HS-27A (cell line): ENCODE data around the gene SLC38A3.
"Not testable (repeated sequence)": the region's sequence is repeated elsewhere in the genome, so short reads cannot be mapped to it uniquely, and the experiment has no call there.

Source experiments
- DNase-seq: peaks from one replicate; pipeline ENCODE4 v3.0.0-alpha.2; 2012; ENCODE audit warnings: low read depth, missing footprints

Gene SLC38A3

DNA sequence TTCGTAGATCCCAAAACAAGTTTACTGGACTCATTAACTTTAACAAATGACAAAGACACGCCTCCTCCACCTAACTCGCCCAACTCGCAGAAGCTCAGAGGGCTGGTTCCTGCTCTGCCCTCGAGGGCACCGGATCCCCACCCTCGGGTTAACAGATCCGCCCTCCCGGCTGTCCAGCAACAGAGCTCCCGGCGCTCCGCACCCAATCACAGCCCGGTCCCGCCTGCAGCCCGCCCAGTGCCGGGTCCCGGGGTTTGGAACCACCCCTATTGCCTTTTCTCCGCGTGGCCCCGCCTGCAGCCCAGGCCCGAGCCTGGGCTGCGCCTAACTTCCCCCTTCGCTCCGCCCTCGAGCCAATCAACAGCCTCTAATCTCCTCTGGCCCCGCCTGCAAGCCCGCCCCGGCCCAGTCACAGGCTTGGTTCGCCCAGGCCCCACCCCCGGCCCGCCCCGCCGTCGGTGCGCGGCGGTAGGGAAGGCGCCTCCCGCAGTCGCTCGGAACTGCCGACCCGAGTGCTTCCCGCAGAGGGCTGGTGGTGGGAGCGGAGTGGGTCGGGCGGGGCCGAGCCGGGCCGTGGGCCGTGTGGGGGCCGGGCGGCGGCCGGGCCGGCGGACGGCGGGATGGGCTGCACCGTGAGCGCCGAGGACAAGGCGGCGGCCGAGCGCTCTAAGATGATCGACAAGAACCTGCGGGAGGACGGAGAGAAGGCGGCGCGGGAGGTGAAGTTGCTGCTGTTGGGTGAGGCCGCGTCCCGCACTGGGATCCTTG is 30.8 kb downstream of the SLC38A3 start, which contains the start of gene GNAI2:
TSS of gene GNAI2 (plus strand) at position 489 of the 768 bp plus-strand sequence. CDS start at position 621, 132 bp downstream.
- peak; percentile 95 for DNase-seq

DNA sequence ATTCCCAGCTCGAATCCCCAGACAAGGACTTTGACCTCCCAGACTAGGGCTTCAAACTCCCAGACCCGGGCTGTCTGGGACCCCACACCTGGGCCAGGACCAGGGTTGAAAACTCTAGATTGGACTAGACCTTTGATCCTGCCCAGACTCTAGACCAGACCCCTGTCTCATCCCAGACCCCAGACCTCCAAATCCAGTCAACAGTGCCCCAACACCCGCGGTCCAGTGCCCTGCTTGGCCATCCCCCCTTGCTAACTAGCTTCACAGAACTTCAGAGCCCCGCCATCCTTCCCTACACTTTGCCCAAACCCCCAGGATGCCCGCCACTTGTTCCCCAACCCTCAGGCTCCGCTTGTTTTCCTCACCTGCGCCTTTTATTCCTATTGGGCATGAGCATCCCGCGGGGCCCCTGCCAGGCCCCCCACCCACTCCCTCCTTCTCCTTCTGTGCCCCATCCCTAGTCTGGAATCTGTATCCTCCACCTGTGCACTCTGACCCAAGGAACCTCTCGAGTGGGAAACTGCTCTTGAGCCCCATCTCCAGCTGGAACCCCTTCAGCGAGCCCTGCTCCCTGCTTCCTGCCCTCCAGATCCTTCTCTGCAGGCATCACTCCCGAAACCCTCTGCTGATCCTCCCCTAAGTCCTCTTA is 31.5 kb downstream of the SLC38A3 start:
- DNase-seq = no peak

DNA sequence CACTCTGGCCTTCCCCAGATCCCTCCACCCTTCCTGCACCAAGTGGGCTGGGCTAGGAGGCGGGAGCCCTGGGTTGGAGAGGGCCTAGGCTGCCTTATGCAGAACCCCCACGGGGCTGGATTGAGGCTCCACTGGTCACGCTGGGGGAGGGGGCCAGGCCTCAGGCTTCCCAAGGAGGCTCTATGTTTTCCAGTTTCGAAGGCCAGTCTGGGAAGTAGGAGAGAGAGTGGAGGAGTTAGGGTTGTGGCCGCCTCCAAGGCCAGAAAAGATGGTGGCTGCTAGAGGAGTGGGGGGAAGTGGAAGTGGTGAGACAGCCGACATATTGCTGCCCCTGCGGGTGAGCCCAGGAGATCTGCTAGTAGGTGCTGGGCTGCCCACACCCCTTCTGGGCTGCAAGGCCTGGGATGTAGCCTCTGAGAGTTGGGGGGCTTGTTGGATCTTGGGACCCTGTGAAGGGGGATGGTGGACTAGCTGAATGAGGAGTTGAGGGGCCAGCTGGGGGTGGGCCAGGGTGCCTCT is 32.1 kb downstream of the SLC38A3 start:
- no peak for DNase-seq

DNA sequence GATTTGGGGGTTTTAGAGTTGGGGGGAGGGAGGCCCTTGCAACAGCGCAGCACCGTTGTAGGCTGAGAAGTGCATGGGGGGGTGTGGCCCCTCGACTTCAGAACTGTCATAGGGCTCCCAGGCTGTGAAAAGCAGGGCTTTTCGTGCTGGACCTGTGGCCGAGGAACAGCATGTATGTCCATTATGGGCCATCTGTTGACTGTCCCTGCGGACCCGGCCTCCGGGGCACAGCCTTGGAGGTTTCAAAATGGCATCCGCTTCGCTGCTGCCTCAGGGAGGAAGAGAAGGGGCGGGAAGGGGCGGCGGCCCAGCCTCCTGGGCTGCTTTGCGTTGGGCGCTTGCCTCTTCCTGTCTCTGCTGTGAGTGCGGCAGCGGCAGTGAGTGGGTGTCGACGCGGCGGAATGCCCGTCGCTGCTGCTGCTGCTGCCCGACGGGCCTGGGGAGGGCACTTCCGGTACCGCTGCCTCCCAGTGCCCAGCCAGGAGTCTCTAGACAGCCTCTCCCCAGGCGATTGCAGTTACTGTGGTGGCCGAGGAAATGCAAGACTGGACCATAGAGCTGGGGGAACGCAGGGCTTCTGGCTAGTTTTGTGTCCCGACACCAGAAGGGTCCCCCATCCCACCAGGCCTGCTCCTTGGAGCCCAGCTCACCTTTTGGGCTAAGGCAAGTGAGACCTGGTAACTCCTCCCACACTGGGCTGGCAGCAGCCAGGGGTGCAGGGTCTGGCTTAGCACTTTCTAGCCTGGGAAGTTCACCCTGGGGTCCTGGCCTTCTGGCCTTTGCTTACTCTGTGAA is 32.9 kb downstream of the SLC38A3 start:
- peak; percentile 56 for DNase-seq

DNA sequence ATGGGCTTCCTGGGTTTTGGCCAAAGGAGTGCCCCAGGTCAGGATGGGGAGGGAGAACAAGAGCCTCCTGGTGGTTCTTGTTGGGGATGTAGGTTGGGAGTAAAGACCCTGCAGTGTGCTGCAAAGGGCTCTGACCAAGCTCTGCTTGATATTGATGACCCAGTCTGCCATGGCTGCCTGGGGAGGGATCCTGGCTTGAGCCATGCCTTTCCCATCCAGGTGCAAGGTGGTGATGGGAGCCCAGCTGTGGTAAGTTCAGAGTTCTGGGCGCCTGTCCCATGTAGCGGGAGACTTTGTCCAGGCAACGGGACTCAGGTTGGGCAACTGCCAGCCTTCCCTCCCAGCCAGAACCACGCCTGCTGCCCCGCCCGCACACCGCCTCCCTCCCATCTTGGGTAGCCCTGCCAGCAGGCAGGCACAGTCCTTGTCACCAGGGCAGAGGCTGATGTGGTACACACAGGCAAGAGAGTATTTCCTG is 33.5 kb downstream of the SLC38A3 start:
- DNase-seq = no peak

DNA sequence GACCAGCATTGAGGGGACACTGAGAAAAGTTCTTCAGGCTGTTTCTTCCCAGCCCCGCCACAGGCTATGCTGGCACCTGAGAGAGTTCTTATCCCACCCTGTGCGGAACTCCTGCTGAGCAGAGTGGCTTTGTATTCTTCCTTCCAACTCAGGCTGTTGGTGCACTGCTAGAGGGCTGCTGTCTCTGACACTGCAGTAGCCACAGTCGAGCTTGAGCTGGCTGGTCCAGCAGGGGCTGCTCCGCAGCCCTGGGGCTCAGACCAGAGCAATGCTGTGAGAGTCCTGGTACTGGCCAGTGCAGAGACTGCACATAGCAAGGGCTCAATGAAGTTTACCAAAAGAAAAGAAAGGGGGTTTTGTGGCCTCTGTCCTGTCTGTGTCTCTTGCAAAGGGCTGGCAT is 34.6 kb downstream of the SLC38A3 start:
- DNase-seq = no peak

DNA sequence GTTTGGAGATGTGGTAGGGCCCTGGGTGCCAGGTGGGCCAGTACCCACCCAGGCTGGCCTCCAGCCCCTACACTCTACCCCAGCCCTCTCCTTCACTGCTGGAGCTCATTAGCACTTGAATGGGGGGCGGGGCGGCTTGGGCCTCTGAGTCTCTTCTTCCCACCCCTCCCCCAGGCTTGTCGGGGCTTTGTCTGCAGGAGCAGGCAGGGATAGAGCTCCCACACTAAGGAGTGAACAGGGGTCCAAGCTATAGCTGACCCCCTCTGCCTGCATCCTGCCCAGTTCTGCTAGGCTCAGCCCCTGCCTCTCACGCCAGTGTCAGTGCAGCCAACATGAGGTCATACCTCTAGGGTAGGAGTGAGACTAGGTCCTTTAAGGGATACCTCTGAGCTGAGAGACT is 36.1 kb downstream of the SLC38A3 start:
- DNase-seq = no peak

DNA sequence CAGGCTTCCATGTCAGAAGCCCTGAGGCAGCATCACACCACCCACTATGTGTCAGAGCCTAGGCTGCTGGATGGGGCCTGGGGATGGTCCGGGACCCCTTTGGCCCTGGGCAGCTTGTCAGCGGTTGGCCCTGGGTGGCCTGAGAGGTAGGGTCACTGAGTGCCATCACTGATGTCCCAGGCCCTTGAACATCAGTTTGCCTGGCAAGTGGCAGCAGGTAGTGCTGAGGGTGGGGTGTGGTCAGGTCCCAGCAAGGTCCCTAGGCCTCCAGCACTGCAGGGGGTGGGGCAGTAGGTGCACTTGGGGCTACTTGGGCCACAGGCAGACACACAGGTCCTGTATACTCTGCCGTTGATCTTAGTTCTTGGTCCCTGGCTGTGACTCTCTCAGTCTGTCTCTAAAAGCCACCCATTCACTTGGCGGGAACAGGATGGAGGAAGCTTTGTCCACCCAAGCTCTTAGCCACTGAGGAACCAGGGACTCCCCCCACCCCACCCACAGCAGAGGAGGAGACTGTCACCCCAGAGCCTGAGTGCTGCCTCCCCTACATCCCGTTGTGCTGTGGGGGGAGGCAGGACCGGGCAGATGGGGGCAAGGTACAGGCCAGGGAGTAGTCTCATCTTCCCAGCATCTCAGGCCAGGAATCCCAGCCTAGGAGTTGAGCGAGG is 36.8 kb downstream of the SLC38A3 start:
- no peak for DNase-seq

DNA sequence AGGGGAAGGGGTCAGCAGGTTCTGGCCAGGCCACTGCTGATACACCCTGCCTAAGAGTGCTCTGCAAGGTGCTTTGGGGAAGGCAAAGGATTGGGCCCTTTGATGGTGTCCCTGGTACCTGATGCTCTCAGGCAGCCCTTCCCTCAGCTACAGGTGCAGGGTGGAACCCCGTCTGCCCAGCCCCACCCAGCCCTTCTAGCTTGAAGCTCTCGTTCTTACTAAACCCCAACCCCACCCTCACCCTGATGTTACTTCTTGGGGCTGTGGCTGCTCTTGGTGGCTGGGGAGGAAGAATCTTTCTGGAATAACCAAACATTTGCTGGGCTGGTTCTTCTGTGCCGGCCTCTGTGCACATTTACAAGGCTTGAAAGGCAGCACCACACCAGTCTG is 37.3 kb downstream of the SLC38A3 start:
- no peak for DNase-seq

DNA sequence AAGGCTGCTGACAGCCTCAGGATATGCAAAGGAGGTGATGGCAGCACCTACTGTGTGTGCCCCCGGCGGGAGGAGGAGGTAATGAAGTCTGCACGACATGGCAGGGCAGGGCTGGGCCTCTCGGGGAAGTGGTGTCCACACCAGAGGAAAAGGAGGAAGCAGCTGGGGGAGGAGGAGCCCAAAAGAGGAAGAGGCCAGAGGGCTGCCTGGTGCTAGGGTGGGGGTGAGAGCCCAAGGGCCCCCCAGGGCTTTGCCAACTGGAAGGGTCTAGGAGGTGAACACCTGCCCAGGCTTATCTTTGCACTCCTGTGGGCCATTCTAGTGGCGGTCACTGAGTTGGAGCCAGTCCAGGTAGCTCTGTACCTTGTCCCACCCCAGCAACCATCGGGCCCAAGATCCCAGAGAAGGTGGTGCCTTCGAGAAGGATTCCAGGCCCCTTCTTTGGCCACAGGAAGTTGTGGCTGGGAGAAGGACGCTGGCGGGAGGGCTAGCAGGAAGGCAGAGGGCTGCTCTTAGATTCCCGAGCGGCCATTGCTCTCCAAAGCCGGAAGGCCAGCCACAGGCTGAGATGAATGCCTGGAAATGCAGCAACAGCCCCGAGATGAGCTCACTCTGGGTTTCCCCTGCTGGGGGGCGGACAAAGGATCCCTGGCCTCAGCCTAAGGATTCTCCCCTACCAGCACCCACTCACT is 37.9 kb downstream of the SLC38A3 start:
- no peak for DNase-seq

DNA sequence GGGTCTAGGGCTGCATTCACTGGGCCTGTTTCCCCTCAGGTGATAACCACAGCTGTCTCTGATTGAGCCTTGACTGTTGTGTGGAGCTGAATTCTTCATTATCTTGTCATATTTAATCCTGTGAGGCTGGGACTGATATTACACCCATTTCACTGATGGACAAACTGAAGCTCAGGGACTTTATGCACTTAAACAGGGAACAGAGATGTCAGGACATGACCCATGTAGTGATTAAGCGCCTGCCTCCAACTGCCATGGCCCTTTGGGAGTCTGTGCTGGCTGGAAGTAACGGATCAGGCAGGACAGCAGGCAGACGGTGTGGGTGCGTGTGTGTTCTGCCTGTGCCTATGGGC is 38.4 kb downstream of the SLC38A3 start:
- no peak for DNase-seq

DNA sequence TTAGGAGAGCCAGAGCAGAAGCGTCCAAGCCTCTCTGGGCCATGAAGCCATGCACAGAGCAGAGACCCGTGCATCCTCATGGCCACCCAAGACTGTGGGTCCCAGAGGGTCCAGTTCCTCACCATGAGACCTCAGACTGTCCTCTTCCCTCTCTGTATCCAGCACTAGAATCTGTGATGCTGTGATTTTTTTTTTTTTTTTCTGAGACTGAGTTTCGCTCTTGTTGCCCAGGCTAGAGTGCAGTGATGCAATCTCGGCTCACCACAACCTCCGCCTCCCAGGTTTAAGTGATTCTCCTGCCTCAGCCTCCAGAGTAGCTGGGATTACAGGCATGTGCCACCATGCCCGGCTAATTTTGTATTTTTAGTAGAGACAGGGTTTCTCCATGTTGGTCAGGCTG is 39.7 kb downstream of the SLC38A3 start:
- not testable (repeated sequence) for DNase-seq

DNA sequence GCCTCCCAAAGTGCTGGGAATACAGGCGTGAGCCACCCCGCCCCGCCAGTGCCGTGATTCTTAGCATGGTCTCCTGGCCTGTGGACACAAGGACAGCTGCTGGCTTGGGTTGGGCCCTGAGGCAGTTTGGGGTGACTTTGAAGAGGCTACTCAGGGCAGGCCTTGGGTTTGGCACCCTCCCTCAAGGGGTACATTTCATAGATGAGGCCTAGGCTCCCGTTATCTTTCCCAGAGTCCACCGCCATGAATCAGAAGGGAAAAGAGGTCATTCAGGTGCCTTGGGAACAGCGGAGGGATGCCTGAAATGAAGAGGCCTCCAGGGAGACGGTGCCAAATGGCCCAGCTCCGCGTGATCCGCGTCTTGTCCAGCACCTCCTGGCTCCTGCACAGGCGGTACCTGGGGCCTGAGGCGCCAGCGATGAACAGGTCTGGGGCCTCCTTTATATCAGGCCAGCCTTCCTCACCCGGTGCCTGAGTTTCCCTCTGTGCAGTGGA is 40.2 kb downstream of the SLC38A3 start:
- no peak for DNase-seq

DNA sequence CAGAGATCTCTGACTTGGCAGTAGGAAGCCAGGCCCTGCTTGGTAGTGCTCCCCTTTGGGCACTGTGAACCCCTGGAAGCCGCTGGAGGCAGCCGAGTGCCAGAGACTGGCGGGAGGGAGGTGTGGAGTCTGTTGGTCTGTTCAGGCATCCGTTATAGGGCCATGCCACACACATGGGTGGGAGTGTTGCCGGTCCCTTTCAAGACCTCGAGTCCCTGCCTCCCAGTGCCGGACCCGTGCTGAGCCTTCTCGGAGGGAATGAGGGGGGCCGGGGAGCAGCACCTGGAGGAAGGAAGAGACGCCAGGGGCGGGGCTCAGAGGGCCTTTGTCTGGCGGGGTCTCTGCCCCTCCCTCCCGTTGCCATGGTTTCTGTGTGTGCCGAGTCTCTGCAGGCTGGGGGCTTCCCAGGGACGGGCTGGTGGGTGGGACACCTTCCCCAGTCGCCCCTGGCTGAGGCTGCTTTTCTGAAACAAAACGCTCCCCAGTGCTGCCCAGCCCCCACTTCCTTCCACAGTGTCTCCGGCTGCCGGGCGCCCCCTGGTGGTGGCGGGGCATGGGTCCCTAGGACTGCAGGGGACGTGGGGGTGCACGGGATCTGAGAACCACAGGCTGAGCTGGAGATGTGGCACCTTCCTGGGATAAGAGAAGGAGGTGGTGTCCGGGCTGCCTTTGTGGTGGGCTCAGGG is 40.9 kb downstream of the SLC38A3 start:
- DNase-seq = no peak

DNA sequence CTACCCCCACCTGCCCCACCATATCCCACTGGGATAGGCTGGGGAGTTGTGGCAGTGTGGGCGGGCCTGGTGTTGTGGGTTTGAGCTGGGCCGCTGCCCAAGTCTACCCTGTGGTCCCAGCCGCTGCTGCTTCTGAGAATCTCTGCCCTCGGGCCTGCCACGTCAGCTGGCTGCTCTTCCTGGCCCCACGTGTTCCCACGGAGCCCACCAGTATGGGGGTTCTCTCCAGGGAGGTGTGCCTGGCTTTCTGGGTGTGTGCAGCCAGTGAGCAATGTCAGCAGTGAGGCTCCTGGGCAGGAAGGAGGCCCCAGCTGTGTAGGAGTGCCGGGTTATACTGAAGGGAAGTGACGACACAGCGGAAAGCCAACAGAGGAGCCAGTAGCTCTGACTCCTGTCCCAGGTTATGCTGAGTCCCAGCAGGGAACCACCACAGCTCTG is 41.5 kb downstream of the SLC38A3 start:
- DNase-seq = no peak

DNA sequence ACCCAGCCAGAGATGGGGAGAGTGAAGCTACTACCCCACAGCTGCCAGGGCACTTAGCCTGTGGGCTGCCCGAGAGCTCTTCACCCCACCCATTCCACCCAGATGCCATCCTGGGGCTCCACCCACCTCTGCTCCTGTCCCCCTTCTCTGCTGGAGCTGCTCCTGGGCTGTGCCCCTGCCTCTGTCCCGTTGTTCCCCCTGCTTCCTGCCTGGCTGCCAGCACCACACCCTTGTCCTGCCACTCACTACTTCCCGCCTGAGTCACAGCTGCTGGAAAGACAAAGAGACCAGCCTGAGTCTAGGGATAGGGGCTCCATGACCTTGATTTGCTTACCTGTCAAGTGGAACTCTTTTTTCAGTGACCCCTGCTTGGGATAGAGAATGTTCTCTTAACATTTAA is 43.3 kb downstream of the SLC38A3 start:
- DNase-seq = no peak

DNA sequence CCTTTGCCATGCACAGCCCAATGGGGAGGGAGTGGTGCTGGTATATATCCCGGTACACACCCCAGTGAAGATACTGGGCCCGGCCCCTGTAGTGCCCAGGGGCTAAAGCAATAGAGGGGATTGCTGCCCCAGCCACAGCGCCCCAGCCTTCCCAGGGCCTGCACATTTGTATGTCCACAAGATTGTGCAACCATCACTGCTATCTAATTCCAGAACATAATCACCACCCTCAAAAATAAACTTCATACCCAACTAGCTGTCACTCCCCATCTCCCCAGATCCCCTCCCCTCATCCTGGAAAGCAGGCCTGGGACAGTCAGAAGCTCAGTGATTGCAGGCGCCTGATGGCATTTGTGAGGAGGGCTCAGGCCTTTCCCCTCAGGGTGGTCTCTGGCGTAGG is 44.4 kb downstream of the SLC38A3 start:
- DNase-seq = no peak

DNA sequence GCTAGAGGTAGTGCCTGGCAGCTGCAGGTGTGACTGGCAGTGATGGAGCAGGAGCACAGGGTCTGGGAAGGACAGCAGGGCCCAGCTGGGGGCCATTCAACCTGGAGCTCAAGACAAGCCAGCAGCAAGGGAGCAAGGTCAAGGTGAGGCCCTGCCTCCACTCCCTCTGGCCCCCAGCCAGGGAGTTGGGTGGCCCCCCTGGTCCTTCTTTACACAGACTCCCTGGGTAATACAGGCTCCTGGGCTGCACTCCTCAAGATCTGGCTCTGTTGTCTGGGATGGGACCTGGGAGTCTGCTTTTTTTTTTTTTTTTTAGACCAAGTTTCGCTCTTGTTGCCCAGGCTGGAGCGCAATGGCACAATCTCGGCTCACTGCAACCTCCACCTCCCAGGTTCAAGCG is 45.4 kb downstream of the SLC38A3 start:
- DNase-seq = no peak

DNA sequence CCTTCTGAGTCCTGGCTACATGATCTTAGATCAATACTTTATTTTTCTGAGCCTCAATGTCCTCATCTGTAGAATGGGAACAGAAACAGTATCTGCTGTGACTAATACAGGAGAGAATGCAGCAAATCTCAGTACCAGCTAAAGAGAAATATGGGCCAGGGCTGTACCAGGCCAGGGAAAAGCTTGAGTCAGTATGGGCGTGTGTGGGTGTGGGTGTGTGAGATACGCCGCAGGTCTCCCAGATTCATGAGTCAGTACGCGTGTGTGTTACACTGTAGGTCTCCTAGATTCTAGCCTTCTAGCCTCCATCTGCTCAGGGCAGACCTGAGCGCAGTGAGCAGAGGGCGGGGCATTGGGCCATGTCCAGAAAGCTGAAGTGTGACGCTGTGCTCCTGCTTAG is 46.1 kb downstream of the SLC38A3 start:
- DNase-seq = no peak

DNA sequence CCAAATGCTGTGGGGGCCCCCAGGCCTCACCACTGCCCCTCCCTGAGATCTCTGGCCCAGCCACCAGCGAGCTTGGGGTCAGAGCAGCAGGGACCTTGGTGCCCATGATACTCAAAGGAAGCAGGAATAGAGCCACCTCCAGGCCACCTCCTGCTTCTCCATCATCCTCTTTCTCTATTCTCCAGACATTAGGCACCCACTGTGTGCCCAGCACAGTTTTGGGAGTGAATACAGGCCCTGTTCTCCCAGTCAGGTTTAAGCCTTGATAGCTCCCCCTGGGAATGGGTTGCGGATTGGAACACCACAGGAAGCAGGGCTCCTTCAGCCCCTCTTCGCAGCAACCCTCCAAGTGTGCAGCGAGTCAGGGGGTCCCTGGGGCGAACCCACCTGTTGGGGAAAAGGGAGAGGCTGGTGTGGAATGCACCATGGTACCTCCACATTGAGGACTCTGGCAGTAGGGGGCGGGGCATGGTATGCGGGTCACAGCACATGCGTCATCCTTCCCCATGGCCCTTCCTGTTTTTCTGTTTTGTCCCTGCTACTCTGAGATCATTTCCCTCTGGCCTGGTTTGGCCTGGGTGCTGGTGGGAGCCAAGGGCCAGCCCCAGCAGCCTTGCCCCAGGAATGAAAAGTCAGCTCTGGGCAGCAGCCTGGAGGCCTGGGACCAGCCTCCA is 49.6 kb downstream of the SLC38A3 start:
- no peak for DNase-seq
